Esophagus (tissue), 2 donors: ENCODE results near the gene FNDC10. TPM values are rescaled to one million over a fixed set of nuclear protein-coding genes. Genes with fewer than 3 reads are reported as not detected.

Source experiments
- H3K27ac ChIP-seq, 2 donors: one replicate each; pipeline ENCODE4 v1.5.1; 2013; ENCODE audit warnings: low read depth in 2 of 2, mild to moderate bottlenecking in 2 of 2, inconsistent platforms in 1 of 2, low read length in 1 of 2, moderate library complexity in 1 of 2
- H3K27me3 ChIP-seq, 2 donors: one replicate each; pipeline ENCODE4 v1.6.1; 2013; ENCODE audit warnings: low read length in 2 of 2, control low read depth in 1 of 2, mild to moderate bottlenecking in 1 of 2; ENCODE audit not compliant: insufficient read depth in 2 of 2, control insufficient read depth in 1 of 2
- H3K36me3 ChIP-seq, 2 donors: one replicate each; pipeline ENCODE4 v1.6.1; 2013; ENCODE audit warnings: low read length in 1 of 2; ENCODE audit not compliant: control insufficient read depth in 2 of 2, insufficient read depth in 2 of 2
- H3K4me1 ChIP-seq, 2 donors: one replicate each; pipeline ENCODE4 v1.6.1; 2013; ENCODE audit warnings: low read length in 1 of 2; ENCODE audit not compliant: control insufficient read depth in 2 of 2, insufficient read depth in 2 of 2
- H3K4me3 ChIP-seq, 2 donors: one replicate each; pipeline ENCODE4 v1.5.1; 2013; ENCODE audit warnings: low read length in 2 of 2, mild to moderate bottlenecking in 2 of 2, low read depth in 1 of 2, moderate library complexity in 1 of 2
- H3K9me3 ChIP-seq, 2 donors: one replicate each; pipeline ENCODE4 v1.6.1; 2013; ENCODE audit warnings: mild to moderate bottlenecking in 2 of 2, low read depth in 1 of 2, low read length in 1 of 2, moderate library complexity in 1 of 2; ENCODE audit not compliant: control insufficient read depth in 2 of 2, insufficient read depth in 1 of 2
- WGBS, 2 donors: extraction: QIAGEN DNeasy Blood & Tissue Kit; methylation state at CpG; one replicate each; pipeline ENCODE4 v1.1.7; 2013; 5-methylcytosine and 5-hydroxymethylcytosine counted together
- polyA plus RNA-seq, 2 donors: library from polyadenylated mRNA; stranded (reverse); fragments of 200-250 nt; gene quantifications; one replicate each; pipeline ENCODE4 v1.2.3, GENCODE V29; 2013
- donor health status: healthy with polysubstance abuse.
- donor health status: Bipolar disorder and iron deficiency.

Gene FNDC10
- polyA plus RNA-seq, 2 donors: 7.5 to 8.3 TPM

- WGBS, 2 donors: 91 to 94% methylated on average over 17 of the region's 17 CpGs
- H3K27ac ChIP-seq: no peak overlapping the region
Observed at GRCh38 chr1:1622788-1623094, 22.8 kb upstream of the FNDC10 start.

GRCh38 chr1:1622010-1622787 lies 22.3 kb upstream of the FNDC10 start:
- H3K27ac ChIP-seq: no peak overlapping the region
- peaks cover 0 to 22% of the 10 kb centered on the region in 2 donors for H3K36me3 ChIP-seq
- WGBS, 2 donors: 62 to 71% methylated on average over 21 of the region's 21 CpGs
- H3K27me3 ChIP-seq: no peaks in the 10 kb centered on the region
- no peak overlapping the region for H3K4me3 ChIP-seq
- H3K4me1 ChIP-seq: peaks cover 0 to 18% of the 10 kb centered on the region in 2 donors
- H3K9me3 ChIP-seq: no peaks in the 10 kb centered on the region

More at GRCh38 chr1:1622788-1623094, 22.8 kb upstream of the FNDC10 start:
- Histone ChIP-seq H3K27me3 (no peaks in the 10 kb centered on the region), H3K4me3 (no peak overlapping the region), H3K4me1 (peaks cover 0 to 22% of the 10 kb centered on the region in 2 donors), H3K9me3 (no peaks in the 10 kb centered on the region), H3K36me3 (peaks cover 0 to 22% of the 10 kb centered on the region in 2 donors)

- no peak overlapping the region for H3K27ac ChIP-seq
- H3K4me1 ChIP-seq: peaks cover 5 to 18% of the 10 kb centered on the region in 2 donors
- WGBS, 2 donors: 86 to 87% methylated on average over 31 of the region's 31 CpGs
- no peaks in the 10 kb centered on the region for H3K9me3 ChIP-seq
- no peaks in the 10 kb centered on the region for H3K27me3 ChIP-seq
- peaks cover 0 to 22% of the 10 kb centered on the region in 2 donors for H3K36me3 ChIP-seq
- no peak overlapping the region for H3K4me3 ChIP-seq
Observed at GRCh38 chr1:1621173-1622009, 21.5 kb upstream of the FNDC10 start.

- Histone ChIP-seq H3K36me3 (peaks cover 0 to 21% of the 10 kb centered on the region in 2 donors), H3K27ac (no peak overlapping the region), H3K4me3 (no peak overlapping the region), H3K27me3 (no peaks in the 10 kb centered on the region), H3K9me3 (no peaks in the 10 kb centered on the region), H3K4me1 (peaks cover 5 to 14% of the 10 kb centered on the region in 2 donors)
- WGBS, 2 donors: 90 to 92% methylated on average over 15 to 16 of the region's 16 CpGs
Observed at GRCh38 chr1:1620433-1621139, 20.7 kb upstream of the FNDC10 start.

GRCh38 chr1:1619917-1620361 lies 20.0 kb upstream of the FNDC10 start:
- Histone ChIP-seq H3K27me3 (no peaks in the 10 kb centered on the region), H3K4me1 (peaks cover 5 to 14% of the 10 kb centered on the region in 2 donors), H3K36me3 (peaks cover 0 to 15% of the 10 kb centered on the region in 2 donors)

GRCh38 chr1:1618396-1619068 lies 18.6 kb upstream of the FNDC10 start:
- Histone ChIP-seq H3K4me1 (peaks cover 11 to 18% of the 10 kb centered on the region in 2 donors), H3K27me3 (no peaks in the 10 kb centered on the region), H3K36me3 (peaks cover 0 to 3% of the 10 kb centered on the region in 2 donors), H3K4me3 (no peak overlapping the region), H3K27ac (no peak overlapping the region), H3K9me3 (no peaks in the 10 kb centered on the region)
- 86 to 92% methylated on average over 9 of the region's 9 CpGs for WGBS, 2 donors

More at GRCh38 chr1:1619917-1620361, 20.0 kb upstream of the FNDC10 start:
- WGBS, 2 donors: 83 to 88% methylated on average over 14 of the region's 14 CpGs
- no peaks in the 10 kb centered on the region for H3K9me3 ChIP-seq
- no peak overlapping the region for H3K4me3 ChIP-seq
- H3K27ac ChIP-seq: no peak overlapping the region

GRCh38 chr1:1617925-1618324 lies 18.0 kb upstream of the FNDC10 start:
- no peak overlapping the region for H3K4me3 ChIP-seq
- H3K27ac ChIP-seq: no peak overlapping the region
- WGBS, 2 donors: 94 to 95% methylated on average over 6 of the region's 6 CpGs
- no peaks in the 10 kb centered on the region for H3K9me3 ChIP-seq
- peaks cover 11 to 18% of the 10 kb centered on the region in 2 donors for H3K4me1 ChIP-seq
- H3K36me3 ChIP-seq: no peaks in the 10 kb centered on the region
- no peaks in the 10 kb centered on the region for H3K27me3 ChIP-seq

- Histone ChIP-seq H3K36me3 (no peaks in the 10 kb centered on the region), H3K27me3 (no peaks in the 10 kb centered on the region), H3K4me1 (peaks cover 11 to 18% of the 10 kb centered on the region in 2 donors), H3K4me3 (no peak overlapping the region), H3K9me3 (no peaks in the 10 kb centered on the region), H3K27ac (no peak overlapping the region)
- 90% methylated on average over 11 of the region's 11 CpGs for WGBS, 2 donors
Observed at GRCh38 chr1:1617516-1617915, 17.6 kb upstream of the FNDC10 start.

- Histone ChIP-seq H3K4me1 (peaks cover 11 to 18% of the 10 kb centered on the region in 2 donors), H3K27ac (no peak overlapping the region), H3K36me3 (no peaks in the 10 kb centered on the region), H3K27me3 (no peaks in the 10 kb centered on the region), H3K9me3 (no peaks in the 10 kb centered on the region), H3K4me3 (peak overlapping the region; percentile 84 to 98)
- 70 to 71% methylated on average over 19 of the region's 19 CpGs for WGBS, 2 donors
Observed at GRCh38 chr1:1616838-1617237, 16.9 kb upstream of the FNDC10 start.
